CD4-positive, CD25-positive, alpha-beta regulatory T cell (primary cell): ENCODE data around the gene FGFRL1. TPM values are rescaled to one million over a fixed set of nuclear protein-coding genes. Genes with fewer than 3 reads are reported as not detected.
"Not testable (repeated sequence)": the region's sequence is repeated elsewhere in the genome, so short reads cannot be mapped to it uniquely, and the experiment has no call there.

Experiments
- ATAC-seq, 2 donors: fragments of 150-1000 bp; cut with Tn5 transposase; one replicate each; pipeline ENCODE4 v1.10.0; 2021; ENCODE audit warnings: low read depth in 2 of 2, moderate number of reproducible peaks in 2 of 2, moderate library complexity in 1 of 2
- DNase-seq, 3 donors: peaks; one replicate each; pipeline versions ENCODE4 v3.0.0 to v3.0.0-alpha.2; 2012 to 2022; ENCODE audit warnings: mixed read lengths in 1 of 3
- H3K27ac ChIP-seq: one replicate; pipeline ENCODE4 v1.7.0; 2013; ENCODE audit warnings: mild to moderate bottlenecking, low read length; ENCODE audit not compliant: insufficient read depth, poor library complexity, severe bottlenecking
- H3K27me3 ChIP-seq: one replicate; pipeline ENCODE4 v1.7.0; 2013; ENCODE audit warnings: low read length; ENCODE audit not compliant: control insufficient read depth, insufficient read depth
- H3K36me3 ChIP-seq: one replicate; pipeline ENCODE4 v1.7.0; 2013; ENCODE audit warnings: mild to moderate bottlenecking, low read length, moderate library complexity; ENCODE audit not compliant: control insufficient read depth, insufficient read depth
- H3K4me1 ChIP-seq: 2 replicates; pipeline ENCODE4 v1.7.0; 2013; ENCODE audit warnings: mild to moderate bottlenecking, low read length; ENCODE audit not compliant: insufficient read depth, control insufficient read depth, poor library complexity, severe bottlenecking
- H3K4me3 ChIP-seq: one replicate; pipeline ENCODE4 v1.7.0; 2013; ENCODE audit warnings: low read depth, mild to moderate bottlenecking, low read length, moderate library complexity
- H3K9me3 ChIP-seq, 2 experiments: 1 replicate in 1 of 2; 2 replicates in 1 of 2; pipeline ENCODE4 v1.7.0; 2013; ENCODE audit warnings: low read length in 2 of 2, mild to moderate bottlenecking in 1 of 2, moderate library complexity in 1 of 2; ENCODE audit not compliant: control insufficient read depth in 2 of 2
- H3K27ac Mint-ChIP-seq, 3 donors: one replicate each; pipeline ENCODE4 v1.8.0; 2020 to 2022; ENCODE audit warnings: mild to moderate bottlenecking in 3 of 3, mixed read lengths in 3 of 3, moderate library complexity in 2 of 3
- H3K27me3 Mint-ChIP-seq: one replicate; pipeline ENCODE4 v1.8.0; 2022; ENCODE audit warnings: mild to moderate bottlenecking, mixed read lengths
- H3K36me3 Mint-ChIP-seq: one replicate; pipeline ENCODE4 v1.8.0; 2020; ENCODE audit warnings: mixed read lengths
- H3K4me1 Mint-ChIP-seq, 4 donors: one replicate each; pipeline ENCODE4 v1.8.0; 2020 to 2022; ENCODE audit warnings: mixed read lengths in 4 of 4, mild to moderate bottlenecking in 1 of 4
- H3K4me3 Mint-ChIP-seq, 4 donors: one replicate each; pipeline ENCODE4 v1.8.0; 2020 to 2022; ENCODE audit warnings: mild to moderate bottlenecking in 4 of 4, mixed read lengths in 4 of 4, moderate library complexity in 3 of 4
- H3K9me3 Mint-ChIP-seq, 7 donors: one replicate each; pipeline ENCODE4 v1.8.0; 2020 to 2022; ENCODE audit warnings: mixed read lengths in 7 of 7, mild to moderate bottlenecking in 3 of 7, moderate library complexity in 2 of 7
- polyA plus RNA-seq, 4 donors: library from polyadenylated mRNA; unstranded; fragments of 300-500 nt; fragmentation: Illumina TruSeq; gene quantifications; one replicate each; pipeline ENCODE4 v1.2.3, GENCODE V29; 2021
- total RNA-seq: library from RNA; stranded (reverse); gene quantifications from one replicate; pipeline ENCODE4 v1.2.3, GENCODE V29; 2022

Gene FGFRL1
- total and polyA plus RNA-seq, 5 donors from 2014 or later = 0.27 to 14.3 (median 0.35) TPM

- Mint-ChIP-seq H3K4me3 (peak overlapping the region in 3 of 4 donors; percentile 70 to 82 (median 74)), H3K36me3 (no peaks in the 10 kb centered on the region), H3K9me3 (no peaks in the 10 kb centered on the region), H3K4me1 (peaks cover 0 to 15% (median 2%) of the 10 kb centered on the region in 4 donors), H3K27me3 (no peaks in the 10 kb centered on the region), H3K27ac (no peak overlapping the region)
- peaks cover 22% of the 10 kb centered on the region for H3K4me1 ChIP-seq
- no peak overlapping the region for H3K27ac ChIP-seq
- peak overlapping the region; percentile 41 for H3K4me3 ChIP-seq
- H3K27me3 ChIP-seq = no peaks in the 10 kb centered on the region
- no peaks in the 10 kb centered on the region for H3K9me3 ChIP-seq
- DNase-seq (no peak), ATAC-seq (no peak)
- no peaks in the 10 kb centered on the region for H3K36me3 ChIP-seq
Measured at GRCh38 chr4:971666-972500, 39.5 kb upstream of the FGFRL1 start.

GRCh38 chr4:972651-973424 lies 38.6 kb upstream of the FGFRL1 start:
- Mint-ChIP-seq H3K27me3 (no peaks in the 10 kb centered on the region), H3K4me3 (peak overlapping the region in 3 of 4 donors; percentile 28 to 70 (median 47)), H3K4me1 (peaks cover 0 to 15% (median 2%) of the 10 kb centered on the region in 4 donors), H3K36me3 (no peaks in the 10 kb centered on the region), H3K9me3 (no peaks in the 10 kb centered on the region), H3K27ac (no peak overlapping the region)
- Histone ChIP-seq H3K27ac (no peak overlapping the region), H3K9me3 (no peaks in the 10 kb centered on the region), H3K4me1 (peaks cover 22% of the 10 kb centered on the region), H3K4me3 (no peak overlapping the region), H3K36me3 (no peaks in the 10 kb centered on the region), H3K27me3 (no peaks in the 10 kb centered on the region)
- ATAC-seq (peak; percentile 49 to 55), DNase-seq (peak; percentile 58 to 65 (median 61))

- no peaks in the 10 kb centered on the region for H3K36me3 ChIP-seq
- H3K4me1 ChIP-seq = peaks cover 22% of the 10 kb centered on the region
- peak within 1 kb of the TSS in 3 of 4 donors; percentile 47 to 70 (median 56) for H3K4me3 Mint-ChIP-seq
- H3K27me3 Mint-ChIP-seq = no peaks in the 10 kb centered on the region
- H3K27me3 ChIP-seq = no peaks in the 10 kb centered on the region
- no peaks in the 10 kb centered on the region for H3K36me3 Mint-ChIP-seq
- H3K4me1 Mint-ChIP-seq = peaks cover 0 to 15% (median 2%) of the 10 kb centered on the region in 4 donors
- DNase-seq (peak; percentile 82 to 85 (median 85)), ATAC-seq (peak; percentile 89 to 92)
- peak within 1 kb of the TSS; percentile 41 for H3K4me3 ChIP-seq
- H3K27ac Mint-ChIP-seq = no peak within 1 kb of the TSS
- no peaks in the 10 kb centered on the region for H3K9me3 Mint-ChIP-seq
- H3K27ac ChIP-seq = no peak within 1 kb of the TSS
- H3K9me3 ChIP-seq = no peaks in the 10 kb centered on the region
Measured at GRCh38 chr4:973431-974397, 37.7 kb upstream of the FGFRL1 start, which contains the start of gene DGKQ. TSS of gene DGKQ (minus strand) at chr4:973569. CDS start at chr4:973482, 87 bp downstream.

- DNase-seq (no peak), ATAC-seq (no peak)
- H3K27ac Mint-ChIP-seq = no peak overlapping the region
- no peak overlapping the region for H3K4me3 Mint-ChIP-seq
- Histone ChIP-seq H3K27ac (no peak overlapping the region), H3K36me3 (no peaks in the 10 kb centered on the region), H3K27me3 (no peaks in the 10 kb centered on the region), H3K4me3 (no peak overlapping the region), H3K9me3 (no peaks in the 10 kb centered on the region), H3K4me1 (peaks cover 22% of the 10 kb centered on the region)
- no peaks in the 10 kb centered on the region for H3K27me3 Mint-ChIP-seq
- no peaks in the 10 kb centered on the region for H3K36me3 Mint-ChIP-seq
- H3K9me3 Mint-ChIP-seq = no peaks in the 10 kb centered on the region
- H3K4me1 Mint-ChIP-seq = peaks cover 0 to 15% (median 2%) of the 10 kb centered on the region in 4 donors
Measured at GRCh38 chr4:974668-975067, 36.8 kb upstream of the FGFRL1 start.

GRCh38 chr4:976016-976415 lies 35.4 kb upstream of the FGFRL1 start:
- H3K4me1 Mint-ChIP-seq, H3K9me3 Mint-ChIP-seq, ATAC-seq, H3K36me3 Mint-ChIP-seq, H3K4me3 ChIP-seq, H3K36me3 ChIP-seq, H3K27ac Mint-ChIP-seq, DNase-seq, H3K9me3 ChIP-seq, H3K27ac ChIP-seq, H3K27me3 Mint-ChIP-seq, H3K27me3 ChIP-seq, H3K4me3 Mint-ChIP-seq: not testable (repeated sequence)
- H3K4me1 ChIP-seq = peaks cover 22% of the 10 kb centered on the region

- DNase-seq (no peak), ATAC-seq (no peak)
- H3K4me1 ChIP-seq = no peaks in the 10 kb centered on the region
- no peaks in the 10 kb centered on the region for H3K27me3 ChIP-seq
- no peak overlapping the region for H3K27ac ChIP-seq
- H3K36me3 ChIP-seq = no peaks in the 10 kb centered on the region
- Mint-ChIP-seq H3K4me3 (no peak overlapping the region), H3K4me1 (peaks cover 0 to 2% (median 0%) of the 10 kb centered on the region in 4 donors), H3K27ac (no peak overlapping the region), H3K36me3 (peaks cover 4% of the 10 kb centered on the region), H3K9me3 (peaks cover 0 to 1% (median 0%) of the 10 kb centered on the region in 7 donors), H3K27me3 (no peaks in the 10 kb centered on the region)
- H3K4me3 ChIP-seq = no peak overlapping the region
- no peaks in the 10 kb centered on the region for H3K9me3 ChIP-seq
Measured at GRCh38 chr4:978957-979701, 32.3 kb upstream of the FGFRL1 start.
